ENCODE measurements around the gene GSDMA.

DNA sequence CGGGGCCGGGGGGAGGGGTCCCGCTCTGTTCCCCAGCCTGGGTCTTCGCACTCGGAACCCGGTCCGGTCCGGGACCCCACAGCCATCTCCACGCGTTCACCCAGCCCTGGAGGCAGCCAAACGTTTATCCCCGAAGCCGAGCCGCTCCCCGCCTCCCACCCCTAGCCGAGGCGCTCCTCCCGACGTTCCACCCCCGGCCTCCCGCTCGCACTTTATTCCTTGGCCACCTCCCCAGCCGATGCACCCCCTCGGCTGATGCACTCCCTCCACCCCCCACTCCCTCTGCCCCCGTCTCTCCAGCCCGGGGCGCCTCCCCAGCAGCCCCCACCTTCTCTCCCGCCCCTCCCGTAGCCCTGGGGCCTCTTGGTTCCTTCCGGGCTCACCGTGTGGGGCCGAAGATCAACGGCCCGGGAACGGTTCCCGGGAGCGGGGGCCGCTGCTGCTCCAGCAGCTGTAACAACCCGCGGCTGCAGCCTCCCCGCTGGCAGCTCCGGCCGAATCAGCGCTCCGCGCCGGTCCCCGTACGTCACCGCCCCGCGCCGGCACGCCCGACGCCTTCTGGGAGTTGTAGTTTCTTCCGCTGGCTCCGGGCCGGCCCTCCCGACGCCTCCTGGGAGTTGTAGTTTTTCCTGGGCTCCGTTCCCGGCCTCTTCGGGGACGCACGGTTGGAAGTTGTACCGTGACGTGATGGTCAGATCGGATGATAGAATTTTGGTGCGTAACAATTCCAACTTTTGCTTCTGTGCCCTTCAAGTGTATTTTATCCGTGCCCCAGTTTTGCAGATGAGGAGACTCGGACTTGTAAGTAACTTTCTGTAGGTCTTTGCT lies 35.5 kb upstream of the GSDMA start, which contains the start of the genes LRRC3C and ORMDL3:
- TF ChIP-seq, protein P1, sequence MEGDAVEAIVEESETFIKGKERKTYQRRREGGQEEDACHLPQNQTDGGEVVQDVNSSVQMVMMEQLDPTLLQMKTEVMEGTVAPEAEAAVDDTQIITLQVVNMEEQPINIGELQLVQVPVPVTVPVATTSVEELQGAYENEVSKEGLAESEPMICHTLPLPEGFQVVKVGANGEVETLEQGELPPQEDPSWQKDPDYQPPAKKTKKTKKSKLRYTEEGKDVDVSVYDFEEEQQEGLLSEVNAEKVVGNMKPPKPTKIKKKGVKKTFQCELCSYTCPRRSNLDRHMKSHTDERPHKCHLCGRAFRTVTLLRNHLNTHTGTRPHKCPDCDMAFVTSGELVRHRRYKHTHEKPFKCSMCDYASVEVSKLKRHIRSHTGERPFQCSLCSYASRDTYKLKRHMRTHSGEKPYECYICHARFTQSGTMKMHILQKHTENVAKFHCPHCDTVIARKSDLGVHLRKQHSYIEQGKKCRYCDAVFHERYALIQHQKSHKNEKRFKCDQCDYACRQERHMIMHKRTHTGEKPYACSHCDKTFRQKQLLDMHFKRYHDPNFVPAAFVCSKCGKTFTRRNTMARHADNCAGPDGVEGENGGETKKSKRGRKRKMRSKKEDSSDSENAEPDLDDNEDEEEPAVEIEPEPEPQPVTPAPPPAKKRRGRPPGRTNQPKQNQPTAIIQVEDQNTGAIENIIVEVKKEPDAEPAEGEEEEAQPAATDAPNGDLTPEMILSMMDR (IDR thresholded peaks at IDR 0.05): no peak
- TF ChIP-seq POLR2A (IDR thresholded peaks at IDR 0.05): peak; percentile 62 to 82
